ENCODE data around the gene SRSF3.
"Not testable (repeated sequence)": the region's sequence is repeated elsewhere in the genome, so short reads cannot be mapped to it uniquely, and the experiment has no call there.

SRSF3 gene

DNA sequence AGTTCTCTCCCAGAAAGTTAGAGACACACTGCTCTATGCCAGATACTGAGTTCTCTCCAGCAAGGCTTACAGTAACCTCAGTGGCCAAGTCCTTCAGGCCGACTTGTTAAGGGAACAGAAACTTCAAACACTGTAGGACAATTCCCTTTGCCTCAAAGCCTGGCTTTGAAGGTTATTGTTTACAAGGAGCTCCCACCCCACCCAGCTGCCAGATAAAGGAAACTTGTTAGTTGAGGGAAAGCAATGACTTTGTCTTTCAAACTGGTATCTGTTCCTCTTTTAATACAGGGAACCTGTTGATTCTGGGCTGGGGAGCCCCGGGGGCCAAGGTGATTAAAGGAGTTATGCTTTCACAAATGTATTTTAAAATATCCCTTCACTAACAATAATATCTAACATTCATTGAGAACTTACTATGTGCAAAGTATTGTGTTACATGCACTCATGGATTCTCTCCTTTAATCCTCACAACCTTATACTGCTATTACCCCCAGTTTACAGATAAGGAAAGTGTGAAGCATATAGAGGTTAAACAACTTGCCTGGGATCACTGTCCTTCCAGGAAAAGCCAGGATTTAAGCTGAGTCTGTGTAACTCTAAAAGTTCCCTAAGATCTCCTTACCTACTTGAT, 56.8 kb downstream of the SRSF3 start:
- DNase-seq: no peak

DNA sequence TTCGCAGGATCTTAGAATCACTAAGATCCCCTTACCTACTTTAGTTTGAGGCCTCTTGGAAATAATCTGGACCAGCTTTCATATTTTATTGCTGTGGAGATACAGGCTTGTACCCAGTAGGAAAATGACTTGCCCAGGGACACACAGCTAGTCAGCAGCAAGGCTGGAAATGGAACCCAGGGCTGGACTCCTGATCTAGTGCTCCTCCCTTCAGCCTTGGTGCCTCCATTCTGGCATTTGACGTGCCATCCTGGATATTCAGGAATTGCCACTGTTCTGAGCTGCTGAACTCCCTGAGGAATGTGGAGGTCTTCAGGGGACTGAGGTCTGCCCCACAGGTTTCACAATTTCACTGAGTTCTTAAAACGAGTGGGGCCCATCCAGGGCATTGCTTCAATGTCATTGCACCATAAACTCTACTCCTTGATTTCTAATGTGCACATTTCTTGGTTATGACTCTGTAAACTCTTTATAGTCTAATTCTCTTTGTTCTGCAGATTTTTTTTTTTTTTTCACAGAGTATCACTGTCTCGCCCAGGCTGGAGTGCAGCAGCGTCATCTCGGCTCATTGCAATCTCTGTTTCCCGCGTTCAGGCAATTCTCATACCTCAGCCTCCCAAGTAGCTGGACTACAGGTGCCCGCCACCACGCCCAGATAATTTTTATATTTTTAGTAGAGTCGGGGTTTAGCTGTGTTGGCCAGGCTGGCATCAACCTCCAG, 57.7 kb downstream of the SRSF3 start:
- DNase-seq: no peak

DNA sequence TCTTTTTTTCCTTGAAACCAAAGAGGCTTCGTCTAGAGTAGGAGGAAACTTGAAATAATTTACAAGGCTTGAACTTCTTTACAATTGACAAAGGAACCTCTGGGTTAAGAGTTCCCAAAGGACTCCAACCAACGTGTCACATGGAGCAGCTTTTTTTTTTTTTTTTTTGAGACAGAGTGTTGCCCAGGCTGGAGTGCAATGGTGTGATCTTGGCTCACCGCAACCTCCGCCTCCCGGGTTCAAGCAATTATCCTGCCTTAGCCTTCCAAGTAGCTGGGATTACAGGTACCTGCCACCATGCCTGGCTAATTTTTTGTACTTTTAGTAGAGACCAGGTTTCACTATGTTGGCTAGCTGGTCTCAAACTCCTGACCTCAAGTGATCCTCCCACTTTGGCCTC, 60.3 kb downstream of the SRSF3 start:
- not testable (repeated sequence) for DNase-seq

Data from SHP77 treated with DMSO at 0.1 percent for 48 hours (cell line).